Central memory CD8-positive, alpha-beta T cell (primary cell): ENCODE measurements around the gene GLE1.

ENCODE experiments used
- ATAC-seq: fragments of 150-1000 bp; cut with Tn5 transposase; replicated peaks from 2 replicates; pipeline ENCODE4 v1.10.0; 2022; ENCODE audit warnings: mild to moderate bottlenecking, moderate FRiP score, moderate number of reproducible peaks; ENCODE audit not compliant: poor library complexity, severe bottlenecking; ENCODE audit errors: extremely low read depth
- DNase-seq, 2 donors: peaks; one replicate each; pipeline ENCODE4 v3.0.0; 2021; ENCODE audit warnings: low spot score in 2 of 2
- H3K27ac Mint-ChIP-seq: one replicate; pipeline ENCODE4 v1.8.0; 2022; ENCODE audit warnings: low read depth, mild to moderate bottlenecking, moderate library complexity, mixed read lengths
- H3K27me3 Mint-ChIP-seq: one replicate; pipeline ENCODE4 v1.8.0; 2022; ENCODE audit warnings: mixed read lengths
- H3K36me3 Mint-ChIP-seq: one replicate; pipeline ENCODE4 v1.8.0; 2022; ENCODE audit warnings: mild to moderate bottlenecking, moderate library complexity, mixed read lengths; ENCODE audit not compliant: insufficient read depth
- H3K4me1 Mint-ChIP-seq: one replicate; pipeline ENCODE4 v1.8.0; 2022; ENCODE audit warnings: mixed read lengths
- H3K4me3 Mint-ChIP-seq: one replicate; pipeline ENCODE4 v1.8.0; 2022; ENCODE audit warnings: mild to moderate bottlenecking, moderate library complexity, mixed read lengths
- H3K9me3 Mint-ChIP-seq: one replicate; pipeline ENCODE4 v1.8.0; 2022; ENCODE audit warnings: mixed read lengths

Gene GLE1, protein sequence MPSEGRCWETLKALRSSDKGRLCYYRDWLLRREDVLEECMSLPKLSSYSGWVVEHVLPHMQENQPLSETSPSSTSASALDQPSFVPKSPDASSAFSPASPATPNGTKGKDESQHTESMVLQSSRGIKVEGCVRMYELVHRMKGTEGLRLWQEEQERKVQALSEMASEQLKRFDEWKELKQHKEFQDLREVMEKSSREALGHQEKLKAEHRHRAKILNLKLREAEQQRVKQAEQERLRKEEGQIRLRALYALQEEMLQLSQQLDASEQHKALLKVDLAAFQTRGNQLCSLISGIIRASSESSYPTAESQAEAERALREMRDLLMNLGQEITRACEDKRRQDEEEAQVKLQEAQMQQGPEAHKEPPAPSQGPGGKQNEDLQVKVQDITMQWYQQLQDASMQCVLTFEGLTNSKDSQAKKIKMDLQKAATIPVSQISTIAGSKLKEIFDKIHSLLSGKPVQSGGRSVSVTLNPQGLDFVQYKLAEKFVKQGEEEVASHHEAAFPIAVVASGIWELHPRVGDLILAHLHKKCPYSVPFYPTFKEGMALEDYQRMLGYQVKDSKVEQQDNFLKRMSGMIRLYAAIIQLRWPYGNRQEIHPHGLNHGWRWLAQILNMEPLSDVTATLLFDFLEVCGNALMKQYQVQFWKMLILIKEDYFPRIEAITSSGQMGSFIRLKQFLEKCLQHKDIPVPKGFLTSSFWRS

DNA sequence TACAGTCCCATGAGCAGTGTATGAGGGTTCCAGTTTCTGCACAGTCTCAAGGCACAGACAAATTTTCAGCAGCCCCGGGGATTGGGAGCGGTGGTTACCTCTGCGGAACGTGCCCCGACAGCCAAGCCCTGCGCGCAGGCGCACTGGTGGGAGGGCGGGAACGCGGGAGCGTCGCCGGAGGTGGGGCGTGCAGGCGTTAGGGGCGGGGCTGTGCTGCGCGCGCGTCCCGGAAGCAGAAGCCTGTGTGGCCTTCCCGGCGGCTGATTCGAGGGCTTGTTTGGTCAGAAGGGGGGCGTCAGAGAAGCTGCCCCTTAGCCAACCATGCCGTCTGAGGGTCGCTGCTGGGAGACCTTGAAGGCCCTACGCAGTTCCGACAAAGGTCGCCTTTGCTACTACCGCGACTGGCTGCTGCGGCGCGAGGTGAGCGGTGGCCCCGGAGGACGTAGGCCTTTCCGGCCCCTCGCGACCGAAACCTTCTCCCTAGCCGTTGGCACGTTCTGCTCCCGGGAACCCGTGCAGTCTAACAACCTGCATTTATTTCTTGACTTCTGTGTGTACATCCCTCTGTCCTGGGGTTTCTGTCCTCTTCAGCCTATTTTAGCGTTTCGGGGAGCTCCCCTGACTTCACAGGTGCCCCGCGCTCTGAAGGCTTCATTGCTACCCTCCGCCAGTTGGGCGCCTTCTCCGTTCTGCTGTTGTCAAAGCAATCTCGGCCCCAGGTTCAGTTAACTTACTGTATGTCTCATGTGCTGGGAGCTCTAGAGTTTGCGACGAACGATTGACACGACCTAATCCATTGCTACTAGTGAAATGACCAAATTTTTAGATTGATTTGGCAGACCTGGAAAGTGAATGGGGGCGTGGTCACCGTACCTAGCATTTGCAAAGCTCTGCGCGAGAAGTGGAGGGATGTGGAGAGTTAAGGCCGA is at the start of gene GLE1:
TSS of gene GLE1 (plus strand) at position 235 of the 929 bp plus-strand sequence. CDS start at position 322, 87 bp downstream.
- H3K27me3 Mint-ChIP-seq: no peaks in the 10 kb centered on the region
- peak within 1 kb of the TSS; percentile 99 for H3K4me3 Mint-ChIP-seq
- no peaks in the 10 kb centered on the region for H3K9me3 Mint-ChIP-seq
- peak; percentile 93 for ATAC-seq
- peaks cover 29% of the 10 kb centered on the region for H3K36me3 Mint-ChIP-seq
- peaks cover 16% of the 10 kb centered on the region for H3K4me1 Mint-ChIP-seq
- peak within 1 kb of the TSS; percentile 97 for H3K27ac Mint-ChIP-seq
- DNase-seq: peak; percentile 91 to 96

- Mint-ChIP-seq H3K4me1 (peaks cover 23% of the 10 kb centered on the region), H3K27me3 (no peaks in the 10 kb centered on the region), H3K9me3 (no peaks in the 10 kb centered on the region), H3K4me3 (peak overlapping the region; percentile 92), H3K27ac (peak overlapping the region; percentile 92), H3K36me3 (peaks cover 5% of the 10 kb centered on the region)
- no peak for DNase-seq
- ATAC-seq: no peak
Observed at GRCh38 chr9:128454991-128455390, 49.5 kb upstream of the GLE1 start.

DNA sequence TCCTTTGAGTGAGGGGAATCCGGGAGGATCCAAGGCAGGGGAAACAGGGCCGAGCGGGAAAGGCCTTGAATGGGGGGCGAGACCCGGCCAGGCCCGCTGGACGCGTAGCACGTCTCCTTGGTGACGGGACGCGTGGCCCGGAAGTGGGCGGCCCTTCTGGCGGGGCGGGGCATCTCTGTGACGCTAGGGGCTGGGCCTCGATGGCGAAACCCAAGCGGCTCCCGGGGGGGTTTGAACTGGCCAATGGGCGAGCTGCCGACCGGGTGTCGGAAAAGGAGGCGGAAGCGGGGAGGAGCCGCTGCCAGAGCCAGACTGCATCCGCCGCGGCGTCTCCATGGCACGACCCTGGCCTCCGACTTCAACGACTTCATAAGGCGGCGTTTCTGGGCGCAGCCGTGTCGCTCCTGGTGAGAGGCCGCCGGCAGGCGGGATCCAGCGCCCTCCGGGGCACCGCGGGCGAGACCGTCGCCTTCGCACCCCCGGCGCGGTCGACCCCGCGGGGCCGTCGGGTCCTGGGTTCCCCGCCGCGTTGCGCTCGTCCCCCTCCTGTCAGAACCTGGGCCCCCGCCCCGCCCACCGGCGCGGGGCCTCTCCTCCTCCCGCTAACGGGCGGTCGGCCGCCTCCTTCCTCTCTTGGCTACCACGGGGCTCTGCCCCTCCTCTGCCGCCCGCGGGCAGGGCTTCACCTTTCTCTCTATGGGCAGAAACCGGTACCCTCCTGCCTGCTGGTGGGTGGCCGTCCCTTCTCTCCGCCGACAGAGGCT is 48.5 kb upstream of the GLE1 start, which contains the start of gene ODF2:
TSS of gene ODF2 (plus strand) at position 158 of the 764 bp plus-strand sequence. CDS start at position 244, 86 bp downstream.
- H3K4me3 Mint-ChIP-seq: peak within 1 kb of the TSS; percentile 92
- peaks cover 12% of the 10 kb centered on the region for H3K36me3 Mint-ChIP-seq
- peak; percentile 89 for ATAC-seq
- peak within 1 kb of the TSS; percentile 92 for H3K27ac Mint-ChIP-seq
- H3K27me3 Mint-ChIP-seq: no peaks in the 10 kb centered on the region
- peak; percentile 97 to 98 for DNase-seq
- H3K4me1 Mint-ChIP-seq: peaks cover 23% of the 10 kb centered on the region
- H3K9me3 Mint-ChIP-seq: no peaks in the 10 kb centered on the region

DNA sequence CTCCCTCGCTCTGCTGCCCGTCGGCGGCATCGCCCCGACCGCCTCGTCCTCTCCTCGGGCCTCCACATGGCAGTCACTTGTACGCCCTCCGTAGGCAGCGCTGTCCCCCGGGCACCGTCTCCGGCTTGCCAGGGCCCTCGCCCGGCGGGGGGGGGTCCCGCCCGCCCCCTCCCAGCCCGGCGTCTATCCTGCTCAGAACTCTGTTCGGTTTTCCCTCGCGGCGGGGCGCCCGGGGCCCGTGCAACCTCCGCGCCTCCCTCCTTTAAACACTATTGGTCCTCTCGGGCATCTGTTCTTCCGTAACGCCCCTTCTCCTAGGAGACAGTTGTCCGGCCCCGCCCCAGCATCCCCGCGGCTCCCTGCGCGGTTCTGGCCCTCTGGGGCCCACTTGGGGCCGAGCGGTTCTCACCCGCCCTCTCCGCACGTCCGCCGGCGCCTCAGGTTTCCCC is 47.9 kb upstream of the GLE1 start:
- DNase-seq (peak; percentile 28 to 33), ATAC-seq (peak; percentile 46)
- peaks cover 15% of the 10 kb centered on the region for H3K36me3 Mint-ChIP-seq
- H3K4me3 Mint-ChIP-seq: peak overlapping the region; percentile 92
- no peaks in the 10 kb centered on the region for H3K9me3 Mint-ChIP-seq
- H3K27ac Mint-ChIP-seq: peak overlapping the region; percentile 92
- no peaks in the 10 kb centered on the region for H3K27me3 Mint-ChIP-seq
- peaks cover 23% of the 10 kb centered on the region for H3K4me1 Mint-ChIP-seq

DNA sequence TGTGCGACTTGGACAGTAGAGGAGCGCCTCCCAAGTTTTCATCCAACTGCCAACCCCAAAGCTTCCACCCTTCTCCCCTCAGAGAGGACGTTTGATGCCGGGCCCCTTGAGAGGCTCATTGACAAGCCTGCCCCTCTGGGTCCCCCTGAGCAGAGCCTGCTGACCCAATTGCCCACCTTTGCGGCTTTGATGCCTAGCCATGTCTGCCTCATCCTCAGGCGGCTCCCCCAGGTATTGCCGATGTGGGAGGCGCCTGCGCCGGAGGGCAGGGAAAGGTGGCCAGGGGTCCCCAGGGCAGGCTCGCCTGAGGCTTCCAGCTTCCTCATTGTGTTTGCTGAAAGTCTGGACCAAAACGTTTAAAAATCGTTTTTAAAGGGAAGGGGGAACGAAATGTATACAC is 47.3 kb upstream of the GLE1 start:
- H3K4me3 Mint-ChIP-seq: peak overlapping the region; percentile 92
- H3K27ac Mint-ChIP-seq: peak overlapping the region; percentile 92
- ATAC-seq (no peak), DNase-seq (no peak)
- peaks cover 17% of the 10 kb centered on the region for H3K36me3 Mint-ChIP-seq
- H3K27me3 Mint-ChIP-seq: no peaks in the 10 kb centered on the region
- H3K9me3 Mint-ChIP-seq: no peaks in the 10 kb centered on the region
- H3K4me1 Mint-ChIP-seq: peaks cover 23% of the 10 kb centered on the region

- no peak overlapping the region for H3K27ac Mint-ChIP-seq
- peaks cover 30% of the 10 kb centered on the region for H3K36me3 Mint-ChIP-seq
- H3K4me1 Mint-ChIP-seq: peaks cover 23% of the 10 kb centered on the region
- H3K27me3 Mint-ChIP-seq: no peaks in the 10 kb centered on the region
- ATAC-seq (no peak), DNase-seq (no peak)
- H3K9me3 Mint-ChIP-seq: no peaks in the 10 kb centered on the region
- no peak overlapping the region for H3K4me3 Mint-ChIP-seq
Observed at GRCh38 chr9:128459011-128459410, 45.5 kb upstream of the GLE1 start.

- Mint-ChIP-seq H3K27ac (no peak overlapping the region), H3K4me3 (no peak overlapping the region), H3K36me3 (peaks cover 27% of the 10 kb centered on the region)
Observed at GRCh38 chr9:128469070-128469469, 35.4 kb upstream of the GLE1 start.

GRCh38 chr9:128470560-128470959 is 34.0 kb upstream of the GLE1 start:
- DNase-seq (no peak), ATAC-seq (no peak)
- Mint-ChIP-seq H3K27ac (no peak overlapping the region), H3K4me3 (no peak overlapping the region), H3K27me3 (no peaks in the 10 kb centered on the region), H3K9me3 (no peaks in the 10 kb centered on the region), H3K4me1 (no peaks in the 10 kb centered on the region), H3K36me3 (peaks cover 27% of the 10 kb centered on the region)

More at GRCh38 chr9:128469070-128469469, 35.4 kb upstream of the GLE1 start:
- Mint-ChIP-seq H3K9me3 (no peaks in the 10 kb centered on the region), H3K4me1 (no peaks in the 10 kb centered on the region), H3K27me3 (no peaks in the 10 kb centered on the region)
- ATAC-seq (no peak), DNase-seq (no peak)

- peak overlapping the region; percentile 55 for H3K27ac Mint-ChIP-seq
- no peaks in the 10 kb centered on the region for H3K4me1 Mint-ChIP-seq
- ATAC-seq (no peak), DNase-seq (no peak)
- no peaks in the 10 kb centered on the region for H3K27me3 Mint-ChIP-seq
- H3K36me3 Mint-ChIP-seq: peaks cover 25% of the 10 kb centered on the region
- no peak overlapping the region for H3K4me3 Mint-ChIP-seq
- H3K9me3 Mint-ChIP-seq: no peaks in the 10 kb centered on the region
Observed at GRCh38 chr9:128473104-128473503, 31.4 kb upstream of the GLE1 start.

DNA sequence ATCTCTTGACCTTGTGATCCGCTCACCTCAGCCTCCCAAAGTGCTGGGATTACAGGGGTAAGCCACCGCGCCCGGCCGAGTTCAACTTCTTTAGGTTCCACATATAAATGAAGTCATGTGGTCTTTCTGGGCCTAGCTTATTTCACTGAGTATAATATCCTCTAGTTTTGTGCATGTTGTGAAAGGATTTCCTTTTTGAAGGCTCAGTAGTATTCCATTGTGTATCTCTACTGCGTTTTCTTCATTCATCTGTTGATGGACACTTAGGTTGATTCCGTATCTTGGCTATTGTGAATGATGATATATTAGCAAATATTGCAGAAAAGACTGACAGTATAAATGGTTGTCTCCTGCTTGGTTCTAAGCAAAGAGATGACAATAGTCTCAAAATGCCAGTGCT is 28.7 kb upstream of the GLE1 start:
- no peak for DNase-seq
- H3K27me3 Mint-ChIP-seq: no peaks in the 10 kb centered on the region
- H3K4me1 Mint-ChIP-seq: peaks cover 7% of the 10 kb centered on the region
- no peak overlapping the region for H3K4me3 Mint-ChIP-seq
- no peak for ATAC-seq
- peaks cover 24% of the 10 kb centered on the region for H3K36me3 Mint-ChIP-seq
- no peak overlapping the region for H3K27ac Mint-ChIP-seq
- no peaks in the 10 kb centered on the region for H3K9me3 Mint-ChIP-seq

- Mint-ChIP-seq H3K27me3 (no peaks in the 10 kb centered on the region), H3K9me3 (no peaks in the 10 kb centered on the region), H3K36me3 (peaks cover 33% of the 10 kb centered on the region), H3K4me3 (no peak overlapping the region), H3K27ac (peak overlapping the region; percentile 13), H3K4me1 (peaks cover 7% of the 10 kb centered on the region)
- ATAC-seq (no peak), DNase-seq (no peak)
Observed at GRCh38 chr9:128479262-128479661, 25.3 kb upstream of the GLE1 start.
